ENCODE results near the gene KLF3.

GRCh38 chr4:38669208-38669607 lies 5.2 kb downstream of the KLF3 start:
- no peak for TF ChIP-seq CTCF (conservative IDR thresholded peaks at IDR 0.05; ENCODE audit: low read depth in 2 of 2)
- no peak for TF ChIP-seq POLR2AphosphoS5 (IDR thresholded peaks at IDR 0.05; ENCODE audit: low read depth)
- no peak for TF ChIP-seq EZH2phosphoT487 (IDR thresholded peaks at IDR 0.05; ENCODE audit: unreplicated experiment)
